H9 (cell line): ENCODE data around the gene ENTREP3. TPM values are rescaled to one million over a fixed set of nuclear protein-coding genes. Genes with fewer than 3 reads are reported as not detected.

Source experiments
- DNase-seq: peaks from one replicate; pipeline ENCODE4 v3.0.0-alpha.2; 2017
- H2AFZ ChIP-seq: one replicate; pipeline ENCODE4 v1.6.1; 2013; ENCODE audit warnings: mild to moderate bottlenecking, low read length, control low read depth, moderate library complexity
- H2AK5ac ChIP-seq: 2 replicates; pipeline ENCODE4 v1.6.1; 2013; ENCODE audit warnings: low read length, control low read depth, mixed read lengths; ENCODE audit not compliant: insufficient read length
- H2BK120ac ChIP-seq: one replicate; pipeline ENCODE4 v1.6.1; 2013; ENCODE audit warnings: low read depth, mild to moderate bottlenecking, low read length, control low read depth, inconsistent platforms; ENCODE audit not compliant: poor library complexity, severe bottlenecking
- H2BK12ac ChIP-seq: 2 replicates; pipeline ENCODE4 v1.6.1; 2013; ENCODE audit warnings: low read length, control low read depth, mixed read lengths, low read depth; ENCODE audit not compliant: insufficient read length
- H2BK15ac ChIP-seq: 2 replicates; pipeline ENCODE4 v1.6.1; 2013; ENCODE audit warnings: low read depth, low read length, control low read depth
- H2BK20ac ChIP-seq: one replicate; pipeline ENCODE4 v1.6.1; 2013; ENCODE audit warnings: low read depth, mild to moderate bottlenecking, low read length, control low read depth, inconsistent platforms; ENCODE audit not compliant: poor library complexity, severe bottlenecking
- H2BK5ac ChIP-seq: 2 replicates; pipeline ENCODE4 v1.6.1; 2013; ENCODE audit warnings: low read length, control low read depth, mixed read lengths; ENCODE audit not compliant: insufficient read length
- H3K14ac ChIP-seq: 2 replicates; pipeline ENCODE4 v1.6.1; 2013; ENCODE audit warnings: low read length, control low read depth; ENCODE audit not compliant: insufficient read depth
- H3K18ac ChIP-seq: 2 replicates; pipeline ENCODE4 v1.6.1; 2013; ENCODE audit warnings: low read depth, mild to moderate bottlenecking, mixed read lengths, low read length, control low read depth; ENCODE audit not compliant: insufficient read length
- H3K23ac ChIP-seq: 2 replicates; pipeline ENCODE4 v1.6.1; 2013; ENCODE audit warnings: low read length, control low read depth, mixed read lengths, low read depth; ENCODE audit not compliant: insufficient read length
- H3K23me2 ChIP-seq: 2 replicates; pipeline ENCODE4 v1.6.1; 2013; ENCODE audit warnings: low read depth, mild to moderate bottlenecking, mixed read lengths, low read length, control low read depth; ENCODE audit not compliant: insufficient read length, poor library complexity, severe bottlenecking
- H3K27ac ChIP-seq: 2 replicates; pipeline ENCODE4 v1.5.1; 2013; ENCODE audit warnings: low read length, control low read depth, mixed read lengths, low read depth; ENCODE audit not compliant: insufficient read length
- H3K27me3 ChIP-seq: 2 replicates; pipeline ENCODE4 v1.6.1; 2013; ENCODE audit warnings: low read length, control low read depth, inconsistent platforms; ENCODE audit not compliant: insufficient read depth
- H3K4ac ChIP-seq: 2 replicates; pipeline ENCODE4 v1.6.1; 2013; ENCODE audit warnings: low read depth, mild to moderate bottlenecking, control low read depth, inconsistent platforms, low read length, moderate library complexity
- H3K4me1 ChIP-seq: 2 replicates; pipeline ENCODE4 v1.6.1; 2013; ENCODE audit warnings: low read length, control low read depth, inconsistent platforms; ENCODE audit not compliant: insufficient read depth
- H3K4me2 ChIP-seq: 2 replicates; pipeline ENCODE4 v1.6.1; 2013; ENCODE audit warnings: low read length, control low read depth, mixed read lengths; ENCODE audit not compliant: insufficient read length, insufficient read depth
- H3K56ac ChIP-seq: 2 replicates; pipeline ENCODE4 v1.6.1; 2013; ENCODE audit warnings: low read depth, mild to moderate bottlenecking, mixed read lengths, low read length, control low read depth; ENCODE audit not compliant: insufficient read length
- H3K79me1 ChIP-seq: 2 replicates; pipeline ENCODE4 v1.6.1; 2013; ENCODE audit warnings: low read depth, mild to moderate bottlenecking, moderate library complexity, low read length, control low read depth, inconsistent platforms; ENCODE audit not compliant: insufficient read depth, poor library complexity, severe bottlenecking
- H3K79me2 ChIP-seq: 2 replicates; pipeline ENCODE4 v1.6.1; 2013; ENCODE audit warnings: low read length, control low read depth, inconsistent platforms; ENCODE audit not compliant: insufficient read depth
- H3K9ac ChIP-seq: 2 replicates; pipeline ENCODE4 v1.6.1; 2013; ENCODE audit warnings: low read length, control low read depth, mixed read lengths; ENCODE audit not compliant: insufficient read length; ENCODE audit errors: extremely low read depth
- H3K9me3 ChIP-seq: one replicate; pipeline ENCODE4 v1.6.1; 2013; ENCODE audit warnings: low read depth, low read length, inconsistent platforms; ENCODE audit not compliant: control insufficient read depth
- H3T11ph ChIP-seq: one replicate; pipeline ENCODE4 v1.6.1; 2013; ENCODE audit warnings: mild to moderate bottlenecking, low read length, control low read depth, inconsistent platforms
- H4K20me1 ChIP-seq: one replicate; pipeline ENCODE4 v1.6.1; 2013; ENCODE audit not compliant: control insufficient read depth, insufficient read length, insufficient read depth
- H4K5ac ChIP-seq: 2 replicates; pipeline ENCODE4 v1.6.1; 2013; ENCODE audit warnings: low read depth, mild to moderate bottlenecking, mixed read lengths, low read length, control low read depth; ENCODE audit not compliant: insufficient read length
- H4K8ac ChIP-seq: replicated peaks from 2 replicates; pipeline ENCODE4 v1.6.1; 2013; ENCODE audit warnings: low read length, control low read depth, mixed read lengths, low read depth; ENCODE audit not compliant: insufficient read length
- H4K91ac ChIP-seq: 2 replicates; pipeline ENCODE4 v1.6.1; 2013; ENCODE audit warnings: low read depth, mild to moderate bottlenecking, moderate library complexity, mixed read lengths, low read length, control low read depth; ENCODE audit not compliant: insufficient read length
- H3K27ac Mint-ChIP-seq, 3 experiments: 2 replicates in 2 of 3; 3 replicates in 1 of 3; pipeline ENCODE4 v1.8.0; 2020 to 2021; ENCODE audit warnings: mixed read lengths in 3 of 3, mild to moderate bottlenecking in 1 of 3, moderate library complexity in 1 of 3
- H3K27me3 Mint-ChIP-seq: 2 replicates; pipeline ENCODE4 v1.8.0; 2021; ENCODE audit warnings: low read depth, mild to moderate bottlenecking, moderate library complexity, mixed read lengths
- H3K36me3 Mint-ChIP-seq, 3 experiments: 2 replicates in 2 of 3; 3 replicates in 1 of 3; pipeline ENCODE4 v1.8.0; 2020 to 2021; ENCODE audit warnings: low read depth in 3 of 3, mixed read lengths in 3 of 3; ENCODE audit not compliant: insufficient read depth in 1 of 3
- H3K4me1 Mint-ChIP-seq, 2 experiments: 2 replicates each; pipeline ENCODE4 v1.8.0; 2020; ENCODE audit warnings: mixed read lengths in 2 of 2
- H3K4me3 Mint-ChIP-seq, 2 experiments: 2 replicates in 1 of 2; 3 replicates in 1 of 2; pipeline ENCODE4 v1.8.0; 2020 to 2021; ENCODE audit warnings: mild to moderate bottlenecking in 2 of 2, mixed read lengths in 2 of 2, moderate library complexity in 1 of 2
- H3K9me3 Mint-ChIP-seq, 2 experiments: 2 replicates in 1 of 2; 3 replicates in 1 of 2; pipeline ENCODE4 v1.8.0; 2020; ENCODE audit warnings: mild to moderate bottlenecking in 2 of 2, mixed read lengths in 2 of 2, moderate library complexity in 1 of 2
- WGBS: extraction: QIAGEN DNeasy Blood & Tissue Kit; methylation state at CpG from one replicate; pipeline ENCODE4 v1.1.7; 2013; ENCODE audit warnings: missing lambda C conversion rate, low lambda C conversion rate, mixed read lengths; ENCODE audit not compliant: insufficient read length; ENCODE audit errors: extremely low coverage; 5-methylcytosine and 5-hydroxymethylcytosine counted together
- total RNA-seq: library from RNA; stranded (reverse); gene quantifications from 2 replicates; pipeline ENCODE4 v1.2.1, GENCODE V29; 2021
- TF ChIP-seq, protein P1 (sequence below): fragments of 200-600 bp; sonication (generic); conservative IDR thresholded peaks from 3 replicates; pipeline ENCODE4 v1.8.0; 2021; ENCODE audit warnings: antibody characterized with exemption, mild to moderate bottlenecking

Gene ENTREP3
- total RNA-seq, 1 experiment from 2014 or later, result 41.0 TPM

DNA sequence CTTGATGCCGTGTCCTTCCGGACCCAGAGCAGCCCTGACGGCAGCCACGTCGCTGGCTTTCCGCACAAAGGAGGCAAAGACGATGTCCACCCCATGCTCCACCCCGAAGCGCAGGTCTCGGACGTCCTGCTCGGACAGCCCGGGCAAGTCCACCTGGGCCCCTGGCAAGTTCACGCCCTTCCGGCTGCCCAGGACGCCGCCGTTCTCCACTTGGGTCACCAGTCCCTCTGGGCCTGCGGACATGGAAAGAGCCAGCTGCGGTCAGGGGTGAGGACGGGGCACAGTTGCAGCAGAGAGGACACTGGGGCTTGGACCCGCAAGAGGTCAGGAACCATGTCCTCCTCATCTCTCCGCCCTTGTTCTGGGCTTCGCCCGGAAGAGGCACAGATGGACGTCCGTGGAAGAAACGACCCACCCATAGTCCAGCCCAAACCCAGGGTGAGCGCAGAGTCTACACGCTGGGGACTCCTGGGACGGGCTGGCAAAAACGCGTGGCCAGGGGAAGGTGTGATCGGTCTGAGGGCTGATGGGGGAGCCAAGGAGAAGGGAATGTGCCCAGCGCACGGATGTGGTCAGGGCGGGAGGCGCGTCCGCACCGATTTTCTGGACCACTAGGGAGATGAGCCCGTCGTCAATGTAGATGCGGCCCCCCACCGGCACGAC lies 39.4 kb upstream of the ENTREP3 start:
- H3K4ac ChIP-seq, result no peak overlapping the region
- H3K9me3 ChIP-seq, result no peaks in the 10 kb centered on the region
- no peaks in the 10 kb centered on the region; the same call in 1 of the 2 replicates for H3K27me3 ChIP-seq
- H3K79me2 ChIP-seq, result no peaks in the 10 kb centered on the region
- H3K4me3 Mint-ChIP-seq, result peak overlapping the region in 1 of 2 experiments; percentile 69; a peak in 3 of 5 replicates
- TF ChIP-seq, protein P1, sequence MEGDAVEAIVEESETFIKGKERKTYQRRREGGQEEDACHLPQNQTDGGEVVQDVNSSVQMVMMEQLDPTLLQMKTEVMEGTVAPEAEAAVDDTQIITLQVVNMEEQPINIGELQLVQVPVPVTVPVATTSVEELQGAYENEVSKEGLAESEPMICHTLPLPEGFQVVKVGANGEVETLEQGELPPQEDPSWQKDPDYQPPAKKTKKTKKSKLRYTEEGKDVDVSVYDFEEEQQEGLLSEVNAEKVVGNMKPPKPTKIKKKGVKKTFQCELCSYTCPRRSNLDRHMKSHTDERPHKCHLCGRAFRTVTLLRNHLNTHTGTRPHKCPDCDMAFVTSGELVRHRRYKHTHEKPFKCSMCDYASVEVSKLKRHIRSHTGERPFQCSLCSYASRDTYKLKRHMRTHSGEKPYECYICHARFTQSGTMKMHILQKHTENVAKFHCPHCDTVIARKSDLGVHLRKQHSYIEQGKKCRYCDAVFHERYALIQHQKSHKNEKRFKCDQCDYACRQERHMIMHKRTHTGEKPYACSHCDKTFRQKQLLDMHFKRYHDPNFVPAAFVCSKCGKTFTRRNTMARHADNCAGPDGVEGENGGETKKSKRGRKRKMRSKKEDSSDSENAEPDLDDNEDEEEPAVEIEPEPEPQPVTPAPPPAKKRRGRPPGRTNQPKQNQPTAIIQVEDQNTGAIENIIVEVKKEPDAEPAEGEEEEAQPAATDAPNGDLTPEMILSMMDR, result no peak
- no peaks in the 10 kb centered on the region; a peak in 1 of 5 replicates for H3K9me3 Mint-ChIP-seq
- H4K8ac ChIP-seq, result no peak overlapping the region
- DNase-seq, result no peak
- no peak overlapping the region for H3K27ac ChIP-seq
- H3K9ac ChIP-seq, result no peak overlapping the region
- H4K91ac ChIP-seq, result no peak overlapping the region
- no peak overlapping the region for H2BK5ac ChIP-seq
- H3K27ac Mint-ChIP-seq, result no peak overlapping the region; a peak in 1 of 7 replicates
- peaks cover 12 to 23% of the 10 kb centered on the region in 2 experiments for H3K4me1 Mint-ChIP-seq
- no peak overlapping the region for H3K56ac ChIP-seq
- H2AK5ac ChIP-seq, result no peak overlapping the region
- no peak overlapping the region for H2BK120ac ChIP-seq
- no peak overlapping the region for H3K18ac ChIP-seq
- H3K23ac ChIP-seq, result no peak overlapping the region
- no peak overlapping the region for H4K5ac ChIP-seq
- no peaks in the 10 kb centered on the region for H3K79me1 ChIP-seq
- H3T11ph ChIP-seq, result no peak overlapping the region
- peak overlapping the region; percentile 67 for H3K4me2 ChIP-seq
- H3K4me1 ChIP-seq, result no peaks in the 10 kb centered on the region; the same call in 1 of the 2 replicates
- no peak overlapping the region; the same call in 1 of the 2 replicates for H3K14ac ChIP-seq
- peaks cover 18% of the 10 kb centered on the region for H3K27me3 Mint-ChIP-seq
- H4K20me1 ChIP-seq, result no peaks in the 10 kb centered on the region
- peaks cover 12% of the 10 kb centered on the region for H3K23me2 ChIP-seq
- H3K36me3 Mint-ChIP-seq, result no peaks in the 10 kb centered on the region
- H2BK20ac ChIP-seq, result no peak overlapping the region
- WGBS, result no CpG with 5 or more reads among the region's 46 CpGs
- H2BK15ac ChIP-seq, result no peak overlapping the region
- no peak overlapping the region for H2AFZ ChIP-seq
- H2BK12ac ChIP-seq, result no peak overlapping the region
